GM18520 (cell line): ENCODE measurements around the gene COL6A6.
"Not testable (repeated sequence)": the region's sequence is repeated elsewhere in the genome, so short reads cannot be mapped to it uniquely, and the experiment has no call there.

Experiments
- ATAC-seq: cut with Tn5 transposase; IDR thresholded peaks from one replicate; pipeline ENCODE4 v1.9.1; 2021; ENCODE audit not compliant: unreplicated experiment

The COL6A6 gene

DNA sequence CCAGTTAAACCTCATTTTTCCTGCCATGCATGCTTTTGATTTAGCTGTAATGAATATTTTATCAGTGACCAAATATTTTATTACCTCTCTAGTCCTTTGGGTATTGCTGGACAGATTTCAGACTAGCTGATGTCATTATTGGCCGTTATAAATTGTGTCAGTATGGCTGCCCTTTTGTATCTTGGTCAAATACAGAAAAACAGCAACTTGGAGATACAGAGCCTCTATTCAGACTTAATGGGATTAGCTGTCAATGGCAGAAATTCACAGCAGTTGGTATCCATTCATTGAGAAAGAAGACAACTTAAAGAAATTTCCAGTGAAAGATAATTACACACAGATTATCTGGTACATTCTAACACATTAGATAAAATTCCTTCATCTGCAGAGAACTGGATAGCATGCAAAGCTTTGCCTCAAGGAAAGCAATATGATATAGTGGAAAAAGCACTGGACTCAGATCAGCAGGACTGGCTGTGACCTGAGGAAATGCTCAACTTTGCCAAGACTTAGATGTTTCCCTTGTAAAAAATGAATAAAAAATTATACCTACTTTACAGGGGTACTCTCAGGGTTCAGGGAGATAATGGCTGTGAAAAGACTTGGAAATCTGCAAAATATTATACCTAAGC, 20.8 kb downstream of the COL6A6 start:
- no peak for ATAC-seq

DNA sequence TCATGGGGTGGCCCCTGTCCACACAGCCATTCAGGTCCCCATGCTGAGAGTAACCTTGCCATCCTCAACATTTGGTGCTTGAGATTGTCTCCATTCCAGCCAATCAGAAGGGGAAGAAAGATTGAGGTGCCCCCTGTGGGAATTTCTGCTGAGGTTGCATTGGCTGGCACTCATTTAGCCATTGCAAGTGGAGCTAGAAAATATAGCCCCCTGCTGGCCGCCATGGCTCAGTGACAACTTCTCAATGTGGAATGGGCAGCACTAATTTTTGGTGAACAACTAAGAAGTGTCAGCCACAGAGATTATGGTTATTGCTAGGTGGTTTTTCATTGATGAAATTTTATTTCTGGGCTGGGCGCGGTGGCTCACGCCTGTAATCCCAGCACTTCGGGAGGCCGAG, 22.0 kb downstream of the COL6A6 start:
- no peak for ATAC-seq

DNA sequence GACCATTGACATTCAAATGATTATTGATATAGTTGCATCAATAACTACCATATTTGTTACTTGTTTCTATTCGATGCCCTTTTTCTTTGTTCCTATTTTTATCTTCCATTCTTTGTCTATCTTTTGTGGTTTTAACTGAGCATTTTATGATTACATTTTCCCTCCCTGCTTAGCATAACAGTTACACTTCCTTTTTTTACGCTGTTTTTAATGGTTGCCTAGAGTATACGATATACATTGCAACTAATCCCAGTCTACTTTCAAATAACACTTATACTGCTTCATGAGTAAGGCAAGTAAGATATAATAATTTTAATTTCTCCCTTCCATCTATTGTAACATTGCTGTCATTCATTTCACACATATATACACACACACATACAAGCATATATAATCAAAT, 26.3 kb downstream of the COL6A6 start:
- ATAC-seq: no peak

DNA sequence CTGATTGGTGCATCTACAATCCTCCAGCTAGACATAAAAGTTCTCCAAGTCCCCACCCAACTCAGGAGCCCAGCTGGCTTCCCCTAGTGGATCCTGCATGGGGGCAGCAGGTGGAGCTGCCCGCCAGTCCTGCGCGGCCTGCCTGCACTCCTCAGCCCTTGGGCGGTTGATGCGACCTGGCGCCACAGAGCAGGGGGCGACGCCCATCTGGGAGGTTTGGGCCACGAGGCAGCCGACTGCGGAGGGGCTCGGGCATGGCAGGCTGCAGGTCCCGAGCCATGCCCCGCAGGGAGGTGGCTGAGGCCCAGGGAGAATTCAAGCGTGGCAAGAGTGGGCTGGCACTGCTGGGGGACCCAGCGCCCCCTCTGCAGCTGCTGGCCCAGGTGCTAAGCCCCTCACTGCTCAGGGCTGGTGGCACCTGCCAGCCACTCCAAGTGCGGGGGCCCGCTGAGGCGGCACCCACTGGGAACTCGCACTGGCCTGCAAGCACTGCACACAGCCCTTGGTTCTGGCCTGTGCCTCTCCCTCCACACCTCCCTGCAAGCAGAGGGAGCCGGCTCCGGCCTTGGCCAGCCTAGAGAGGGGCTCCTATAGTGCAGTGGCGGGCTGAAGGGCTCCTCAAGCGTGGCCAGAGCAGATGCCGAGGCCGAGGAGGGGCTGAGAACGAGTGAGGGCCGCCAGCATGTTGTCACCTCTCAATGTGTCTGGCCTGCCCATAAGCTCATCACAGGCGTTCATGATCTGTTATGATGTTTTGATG, 30.1 kb downstream of the COL6A6 start:
- no peak for ATAC-seq

DNA sequence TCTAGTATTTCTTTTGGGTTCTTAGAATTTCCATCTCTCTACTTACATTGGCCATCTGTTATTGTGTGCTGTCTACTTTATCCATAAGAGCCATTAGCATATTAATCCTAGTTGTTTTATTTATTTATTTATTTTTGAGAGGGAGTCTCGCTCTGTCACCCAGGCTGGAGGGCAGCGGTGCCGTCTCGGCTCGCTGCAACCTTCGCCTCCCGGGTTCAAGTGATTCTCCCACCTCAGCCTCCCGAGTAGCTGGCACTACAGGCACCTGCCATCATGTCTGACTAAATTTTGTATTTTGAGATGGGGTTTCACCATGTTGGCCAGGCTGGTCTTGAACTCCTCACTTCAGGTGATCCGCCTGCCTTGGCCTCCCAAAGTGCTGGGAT, 30.7 kb downstream of the COL6A6 start:
- not testable (repeated sequence) for ATAC-seq

DNA sequence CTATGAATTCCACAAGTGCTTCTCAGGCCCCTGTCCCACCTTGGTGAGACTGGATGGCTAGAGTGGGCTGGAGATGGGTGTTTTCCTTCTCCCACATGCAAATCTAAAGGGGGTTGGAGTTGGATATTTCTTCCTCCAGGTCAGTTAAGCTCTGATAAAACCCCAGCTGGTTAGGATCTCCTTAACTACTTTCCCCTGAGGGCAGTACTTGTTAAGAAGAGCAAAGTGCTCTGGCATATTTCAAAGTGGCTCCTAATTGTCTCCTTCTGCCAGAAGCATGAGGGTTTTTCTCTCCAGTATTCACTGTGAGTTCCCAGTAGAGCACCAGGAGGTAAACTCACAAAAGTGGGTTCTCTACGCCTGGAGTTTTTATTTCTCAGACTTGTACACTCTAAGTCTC, 31.4 kb downstream of the COL6A6 start:
- ATAC-seq: no peak

DNA sequence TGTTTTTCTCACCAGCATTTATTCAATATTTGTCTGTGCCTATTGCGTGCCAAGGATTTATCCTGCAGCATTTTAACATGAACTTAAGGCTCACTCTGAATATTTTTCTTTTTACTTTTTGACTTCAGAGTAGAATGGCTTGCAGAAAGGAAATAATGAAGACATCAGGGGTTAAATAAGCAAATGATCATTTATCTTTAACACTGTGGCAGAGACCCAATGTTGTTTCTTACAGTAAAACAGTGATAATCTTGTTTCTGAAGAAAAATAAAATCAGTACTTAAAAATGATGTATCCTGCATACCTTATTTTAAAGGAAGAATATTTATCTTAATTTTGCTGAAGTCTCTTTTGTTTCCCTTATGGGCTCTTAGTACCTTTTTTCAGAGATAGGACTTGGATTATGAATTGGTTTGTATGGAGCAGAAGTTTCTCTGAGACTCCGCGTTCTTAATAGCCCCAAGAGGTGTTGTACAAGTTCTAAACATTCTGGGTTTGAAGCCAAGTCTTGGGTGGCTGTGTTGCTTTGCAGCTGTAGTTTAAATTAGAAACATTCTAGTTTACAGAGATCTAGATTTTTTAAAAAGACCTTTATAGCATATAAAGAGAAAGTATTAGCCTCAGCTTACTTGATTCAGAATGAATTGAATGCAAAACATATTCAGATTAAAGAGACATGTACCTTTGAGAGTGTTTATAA, 40.5 kb downstream of the COL6A6 start:
- no peak for ATAC-seq

DNA sequence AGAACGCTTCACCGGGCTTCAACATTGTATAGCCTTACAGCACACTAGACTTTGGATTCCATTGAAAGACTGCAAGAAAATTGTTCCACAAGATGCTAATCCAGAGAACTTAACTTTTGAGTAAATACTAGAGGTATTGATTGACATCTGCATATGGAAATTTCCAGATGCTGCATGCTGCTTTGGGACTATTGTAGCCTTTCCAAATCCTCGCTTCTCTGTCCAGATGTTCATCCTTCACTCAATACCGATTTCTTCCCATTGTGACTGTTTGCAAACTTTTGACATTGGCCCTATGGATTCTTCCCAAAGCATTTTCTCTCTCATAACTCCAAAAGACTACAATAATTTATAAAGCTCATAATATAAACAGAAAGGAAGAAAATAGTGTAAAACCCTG, 41.4 kb downstream of the COL6A6 start:
- ATAC-seq: no peak

DNA sequence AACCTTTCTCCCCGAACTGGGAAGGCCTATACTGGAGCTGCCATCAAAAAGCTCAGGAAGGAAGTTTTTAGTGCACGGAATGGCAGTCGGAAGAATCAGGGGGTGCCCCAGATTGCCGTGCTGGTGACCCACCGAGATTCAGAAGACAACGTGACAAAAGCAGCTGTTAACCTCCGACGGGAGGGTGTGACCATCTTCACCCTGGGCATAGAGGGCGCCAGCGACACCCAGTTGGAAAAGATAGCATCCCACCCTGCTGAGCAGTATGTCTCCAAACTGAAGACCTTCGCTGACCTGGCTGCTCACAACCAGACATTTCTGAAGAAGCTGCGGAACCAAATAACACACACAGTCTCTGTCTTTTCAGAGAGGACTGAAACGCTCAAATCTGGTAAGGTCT, 48.2 kb downstream of the COL6A6 start:
- no peak for ATAC-seq
